CD4-positive, CD25-positive, alpha-beta regulatory T cell (primary cell): ENCODE measurements around the gene ZSCAN30. TPM values are rescaled to one million over a fixed set of nuclear protein-coding genes. Genes with fewer than 3 reads are reported as not detected.

Source experiments
- ATAC-seq, 2 donors: fragments of 150-1000 bp; cut with Tn5 transposase; one replicate each; pipeline ENCODE4 v1.10.0; 2021; ENCODE audit warnings: low read depth in 2 of 2, moderate number of reproducible peaks in 2 of 2, moderate library complexity in 1 of 2
- DNase-seq, 3 donors: peaks; one replicate each; pipeline versions ENCODE4 v3.0.0 to v3.0.0-alpha.2; 2012 to 2022; ENCODE audit warnings: mixed read lengths in 1 of 3
- H3K27ac ChIP-seq: one replicate; pipeline ENCODE4 v1.7.0; 2013; ENCODE audit warnings: mild to moderate bottlenecking, low read length; ENCODE audit not compliant: insufficient read depth, poor library complexity, severe bottlenecking
- H3K27me3 ChIP-seq: one replicate; pipeline ENCODE4 v1.7.0; 2013; ENCODE audit warnings: low read length; ENCODE audit not compliant: control insufficient read depth, insufficient read depth
- H3K36me3 ChIP-seq: one replicate; pipeline ENCODE4 v1.7.0; 2013; ENCODE audit warnings: mild to moderate bottlenecking, low read length, moderate library complexity; ENCODE audit not compliant: control insufficient read depth, insufficient read depth
- H3K4me1 ChIP-seq: 2 replicates; pipeline ENCODE4 v1.7.0; 2013; ENCODE audit warnings: mild to moderate bottlenecking, low read length; ENCODE audit not compliant: insufficient read depth, control insufficient read depth, poor library complexity, severe bottlenecking
- H3K4me3 ChIP-seq: one replicate; pipeline ENCODE4 v1.7.0; 2013; ENCODE audit warnings: low read depth, mild to moderate bottlenecking, low read length, moderate library complexity
- H3K9me3 ChIP-seq, 2 experiments: 1 replicate in 1 of 2; 2 replicates in 1 of 2; pipeline ENCODE4 v1.7.0; 2013; ENCODE audit warnings: low read length in 2 of 2, mild to moderate bottlenecking in 1 of 2, moderate library complexity in 1 of 2; ENCODE audit not compliant: control insufficient read depth in 2 of 2
- H3K27ac Mint-ChIP-seq, 3 donors: one replicate each; pipeline ENCODE4 v1.8.0; 2020 to 2022; ENCODE audit warnings: mild to moderate bottlenecking in 3 of 3, mixed read lengths in 3 of 3, moderate library complexity in 2 of 3
- H3K27me3 Mint-ChIP-seq: one replicate; pipeline ENCODE4 v1.8.0; 2022; ENCODE audit warnings: mild to moderate bottlenecking, mixed read lengths
- H3K36me3 Mint-ChIP-seq: one replicate; pipeline ENCODE4 v1.8.0; 2020; ENCODE audit warnings: mixed read lengths
- H3K4me1 Mint-ChIP-seq, 4 donors: one replicate each; pipeline ENCODE4 v1.8.0; 2020 to 2022; ENCODE audit warnings: mixed read lengths in 4 of 4, mild to moderate bottlenecking in 1 of 4
- H3K4me3 Mint-ChIP-seq, 4 donors: one replicate each; pipeline ENCODE4 v1.8.0; 2020 to 2022; ENCODE audit warnings: mild to moderate bottlenecking in 4 of 4, mixed read lengths in 4 of 4, moderate library complexity in 3 of 4
- H3K9me3 Mint-ChIP-seq, 7 donors: one replicate each; pipeline ENCODE4 v1.8.0; 2020 to 2022; ENCODE audit warnings: mixed read lengths in 7 of 7, mild to moderate bottlenecking in 3 of 7, moderate library complexity in 2 of 7
- polyA plus RNA-seq, 4 donors: library from polyadenylated mRNA; unstranded; fragments of 300-500 nt; fragmentation: Illumina TruSeq; gene quantifications; one replicate each; pipeline ENCODE4 v1.2.3, GENCODE V29; 2021
- total RNA-seq: library from RNA; stranded (reverse); gene quantifications from one replicate; pipeline ENCODE4 v1.2.3, GENCODE V29; 2022

ZSCAN30 gene
- total RNA-seq (11.5 TPM), polyA plus RNA-seq (1 to 10 TPM; 2.0 to 5.2 (median 3.9) TPM)

DNA sequence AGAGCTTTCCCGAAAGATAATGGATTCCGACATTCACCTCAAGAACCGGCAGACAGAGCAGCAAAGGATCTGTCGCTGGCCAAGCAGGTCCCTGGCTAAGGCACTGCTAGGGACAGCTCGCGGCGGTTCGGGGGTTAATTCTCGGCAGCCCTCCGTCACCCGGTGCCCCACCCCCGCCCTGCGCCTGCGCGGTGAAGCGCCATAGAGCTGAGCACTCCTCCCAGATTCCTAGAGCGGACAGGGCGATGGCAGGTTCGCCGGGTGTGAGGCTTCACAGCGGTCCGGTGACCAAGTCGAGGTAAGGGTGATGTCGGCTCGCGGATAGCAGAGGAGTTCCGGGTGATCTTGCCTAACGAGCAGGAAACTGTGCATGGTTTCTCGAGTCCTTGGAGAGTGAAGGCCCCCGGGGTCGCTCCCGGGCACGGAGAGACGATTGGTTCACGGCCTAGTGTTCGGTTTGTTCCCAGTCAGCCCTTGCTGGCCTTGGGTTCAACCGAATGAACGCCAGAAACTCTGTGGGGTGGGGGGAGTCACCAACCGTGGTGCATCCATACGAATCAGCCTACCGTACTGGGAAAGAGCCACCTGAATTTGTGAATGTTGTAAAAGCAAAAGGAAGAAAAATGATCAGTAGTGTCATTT lies at the start of gene ZSCAN30:
Gene ZSCAN30, minus strand, starts transcription at position 136 of the 642 bp plus-strand sequence. CDS start 25,877 bp downstream, outside the sequence.
- H3K4me1 ChIP-seq = peaks cover 26% of the 10 kb centered on the region
- peaks cover 21 to 72% (median 60%) of the 10 kb centered on the region in 4 donors for H3K4me1 Mint-ChIP-seq
- no peaks in the 10 kb centered on the region for H3K27me3 ChIP-seq

DNA sequence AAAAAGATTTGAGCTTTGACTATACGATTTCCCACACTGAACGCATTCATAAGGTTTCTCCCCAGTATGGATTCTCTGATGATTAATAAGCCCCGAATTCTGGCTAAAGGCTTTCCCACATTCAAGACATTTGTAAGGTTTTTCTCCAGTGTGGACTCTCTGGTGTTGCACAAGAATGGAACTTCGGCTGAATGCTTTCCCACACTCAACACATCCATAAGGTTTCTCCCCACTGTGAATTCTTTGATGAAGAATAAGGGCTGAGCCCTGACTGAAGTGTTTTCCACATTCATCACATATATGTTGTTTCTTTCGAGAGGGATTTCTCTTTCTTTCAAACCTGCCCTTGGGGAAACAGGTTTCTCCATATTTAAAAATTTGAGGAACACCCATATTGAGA lies 47.3 kb upstream of the ZSCAN30 start:
- Mint-ChIP-seq H3K36me3 (peaks cover 74% of the 10 kb centered on the region), H3K4me3 (no peak overlapping the region), H3K27me3 (no peaks in the 10 kb centered on the region), H3K4me1 (peaks cover 17 to 71% (median 32%) of the 10 kb centered on the region in 4 donors), H3K9me3 (peaks cover 0 to 2% (median 0%) of the 10 kb centered on the region in 7 donors), H3K27ac (no peak overlapping the region)
- DNase-seq (no peak), ATAC-seq (no peak)
- Histone ChIP-seq H3K36me3 (peaks cover 87% of the 10 kb centered on the region), H3K27ac (no peak overlapping the region), H3K4me3 (no peak overlapping the region), H3K27me3 (no peaks in the 10 kb centered on the region), H3K4me1 (peaks cover 9% of the 10 kb centered on the region), H3K9me3 (no peaks in the 10 kb centered on the region)

More for the DNA sequence above, at the start of gene ZSCAN30:
- Histone ChIP-seq H3K36me3 (peaks cover 19% of the 10 kb centered on the region), H3K4me3 (peak within 1 kb of the TSS; percentile 99), H3K9me3 (peaks cover 4 to 8% of the 10 kb centered on the region in 2 experiments), H3K27ac (peak within 1 kb of the TSS; percentile 77)
- DNase-seq (peak; percentile 89 to 98 (median 93)), ATAC-seq (peak; percentile 96 to 97)
- Mint-ChIP-seq H3K27me3 (peaks cover 4% of the 10 kb centered on the region), H3K27ac (peak within 1 kb of the TSS; percentile 96 to 100 (median 98)), H3K36me3 (peaks cover 42% of the 10 kb centered on the region), H3K9me3 (peaks cover 0 to 13% (median 3%) of the 10 kb centered on the region in 7 donors), H3K4me3 (peak within 1 kb of the TSS; percentile 97 to 99 (median 98))

DNA sequence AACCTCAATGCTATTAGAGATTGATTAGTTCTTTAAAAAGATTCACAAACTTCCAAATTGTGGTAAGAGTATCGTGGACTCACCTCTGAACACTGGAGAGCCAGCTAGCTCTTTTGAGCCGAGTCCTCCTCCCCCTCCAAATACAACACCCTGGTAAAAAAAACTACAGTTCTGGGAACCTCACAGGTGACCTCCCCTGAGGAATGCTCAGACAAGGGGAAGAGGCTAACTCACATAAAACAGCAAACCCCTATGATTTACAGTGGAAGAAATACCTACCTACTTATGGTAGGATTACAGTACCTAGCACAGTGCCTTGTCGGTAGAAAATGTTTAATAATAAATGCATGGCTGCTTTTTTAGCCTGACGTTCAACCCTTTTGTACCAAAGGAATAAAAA lies 45.8 kb upstream of the ZSCAN30 start:
- DNase-seq (no peak), ATAC-seq (no peak)
- Histone ChIP-seq H3K36me3 (peaks cover 89% of the 10 kb centered on the region), H3K4me3 (no peak overlapping the region), H3K9me3 (no peaks in the 10 kb centered on the region), H3K4me1 (no peaks in the 10 kb centered on the region), H3K27ac (no peak overlapping the region), H3K27me3 (no peaks in the 10 kb centered on the region)
- Mint-ChIP-seq H3K27me3 (no peaks in the 10 kb centered on the region), H3K4me1 (peaks cover 17 to 60% (median 28%) of the 10 kb centered on the region in 4 donors), H3K9me3 (peaks cover 0 to 2% (median 0%) of the 10 kb centered on the region in 7 donors), H3K4me3 (no peak overlapping the region), H3K36me3 (peaks cover 74% of the 10 kb centered on the region), H3K27ac (peak overlapping the region in 1 of 3 donors; percentile 29)

GRCh38 chr18:35334821-35335220 lies 44.8 kb upstream of the ZSCAN30 start:
- ATAC-seq (no peak), DNase-seq (no peak)
- H3K4me3 Mint-ChIP-seq = no peak overlapping the region
- no peaks in the 10 kb centered on the region for H3K4me1 ChIP-seq
- H3K4me3 ChIP-seq = no peak overlapping the region
- peaks cover 78% of the 10 kb centered on the region for H3K36me3 ChIP-seq
- H3K9me3 ChIP-seq = no peaks in the 10 kb centered on the region
- H3K9me3 Mint-ChIP-seq = peaks cover 0 to 2% (median 0%) of the 10 kb centered on the region in 7 donors
- H3K27me3 Mint-ChIP-seq = no peaks in the 10 kb centered on the region
- H3K27me3 ChIP-seq = no peaks in the 10 kb centered on the region
- peaks cover 16 to 49% (median 24%) of the 10 kb centered on the region in 4 donors for H3K4me1 Mint-ChIP-seq
- H3K36me3 Mint-ChIP-seq = peaks cover 68% of the 10 kb centered on the region
- no peak overlapping the region for H3K27ac ChIP-seq
- peak overlapping the region in 1 of 3 donors; percentile 23 for H3K27ac Mint-ChIP-seq

GRCh38 chr18:35334212-35334611 lies 44.2 kb upstream of the ZSCAN30 start:
- no peak for DNase-seq
- H3K27ac Mint-ChIP-seq = peak overlapping the region in 2 of 3 donors; percentile 13 to 23
- Histone ChIP-seq H3K27ac (no peak overlapping the region), H3K4me1 (no peaks in the 10 kb centered on the region), H3K4me3 (no peak overlapping the region), H3K9me3 (no peaks in the 10 kb centered on the region), H3K36me3 (peaks cover 72% of the 10 kb centered on the region), H3K27me3 (no peaks in the 10 kb centered on the region)
- no peak for ATAC-seq
- H3K4me3 Mint-ChIP-seq = no peak overlapping the region
- H3K4me1 Mint-ChIP-seq = peaks cover 10 to 43% (median 20%) of the 10 kb centered on the region in 4 donors
- H3K36me3 Mint-ChIP-seq = peaks cover 62% of the 10 kb centered on the region
- H3K27me3 Mint-ChIP-seq = no peaks in the 10 kb centered on the region
- H3K9me3 Mint-ChIP-seq = peaks cover 0 to 2% (median 0%) of the 10 kb centered on the region in 7 donors

GRCh38 chr18:35331367-35332087 lies 41.5 kb upstream of the ZSCAN30 start:
- Histone ChIP-seq H3K36me3 (peaks cover 46% of the 10 kb centered on the region), H3K4me3 (no peak overlapping the region), H3K9me3 (no peaks in the 10 kb centered on the region), H3K27me3 (no peaks in the 10 kb centered on the region), H3K27ac (no peak overlapping the region), H3K4me1 (no peaks in the 10 kb centered on the region)
- peaks cover 7 to 24% (median 8%) of the 10 kb centered on the region in 4 donors for H3K4me1 Mint-ChIP-seq
- H3K27me3 Mint-ChIP-seq = no peaks in the 10 kb centered on the region
- H3K36me3 Mint-ChIP-seq = peaks cover 40% of the 10 kb centered on the region
- no peak overlapping the region for H3K4me3 Mint-ChIP-seq
- DNase-seq = no peak
- no peak overlapping the region for H3K27ac Mint-ChIP-seq
- peaks cover 0 to 6% (median 2%) of the 10 kb centered on the region in 7 donors for H3K9me3 Mint-ChIP-seq
- ATAC-seq = no peak

DNA sequence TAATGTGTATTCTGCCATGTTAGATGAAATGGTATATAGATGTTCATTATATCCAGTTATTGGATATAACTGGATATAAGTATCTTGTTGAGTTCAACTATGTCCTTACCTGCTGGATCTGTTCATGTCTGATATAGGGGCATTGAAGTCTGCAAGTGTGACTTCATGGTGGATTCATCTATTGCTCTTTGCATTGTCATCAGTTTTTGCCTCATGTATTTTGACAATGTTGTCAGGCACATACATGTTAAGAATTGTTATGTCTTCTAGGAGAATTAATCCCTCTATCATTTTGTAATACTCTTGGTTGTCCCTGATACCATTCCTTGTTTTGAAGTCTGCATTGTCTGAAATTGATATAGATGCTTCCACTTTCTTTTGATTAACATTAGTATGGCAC lies 38.8 kb upstream of the ZSCAN30 start:
- H3K9me3 ChIP-seq = no peaks in the 10 kb centered on the region
- H3K27me3 Mint-ChIP-seq = no peaks in the 10 kb centered on the region
- H3K36me3 Mint-ChIP-seq = peaks cover 15% of the 10 kb centered on the region
- peaks cover 0 to 8% (median 1%) of the 10 kb centered on the region in 4 donors for H3K4me1 Mint-ChIP-seq
- no peak overlapping the region for H3K27ac Mint-ChIP-seq
- no peak overlapping the region for H3K4me3 ChIP-seq
- H3K27me3 ChIP-seq = no peaks in the 10 kb centered on the region
- DNase-seq (no peak), ATAC-seq (no peak)
- H3K9me3 Mint-ChIP-seq = peaks cover 0 to 6% (median 2%) of the 10 kb centered on the region in 7 donors
- H3K36me3 ChIP-seq = peaks cover 20% of the 10 kb centered on the region
- no peak overlapping the region for H3K27ac ChIP-seq
- no peaks in the 10 kb centered on the region for H3K4me1 ChIP-seq
- no peak overlapping the region for H3K4me3 Mint-ChIP-seq
